ENCODE data around the gene TPST1. TPM values are rescaled to one million over a fixed set of nuclear protein-coding genes. Genes with fewer than 3 reads are reported as not detected.
A peak's percentile ranks its signal among the peaks of the same experiment; 100 is the strongest.

TPST1 gene
- total RNA-seq, 1 donor from 2014 or later = 36.5 TPM

- Histone ChIP-seq H4K20me1 (ENCODE audit: insufficient read depth, low read length) (peaks cover 24% of the 10 kb centered on the region), H3K27ac (ENCODE audit: low read depth, low read length) (no peak overlapping the region), H3K27me3 (ENCODE audit: insufficient read depth, low read length) (no peaks in the 10 kb centered on the region), H3K9me3 (ENCODE audit: insufficient read depth, low read depth, low read length) (no peaks in the 10 kb centered on the region), H3K4me1 (ENCODE audit: insufficient read depth, low read length) (peaks cover 8% of the 10 kb centered on the region), H3K36me3 (ENCODE audit: insufficient read depth, low read length) (no peaks in the 10 kb centered on the region), H3K79me2 (ENCODE audit: insufficient read depth, low read length) (no peaks in the 10 kb centered on the region), H3K4me2 (ENCODE audit: low read length) (no peak overlapping the region), H3K9ac (ENCODE audit: low read length) (no peak overlapping the region), H3K4me3 (ENCODE audit: insufficient read depth, low read depth, low read length) (no peak overlapping the region), H2AFZ (ENCODE audit: low read depth, low read length) (no peak overlapping the region)
- no peak for FAIRE-seq
- H3K4me3 Mint-ChIP-seq (ENCODE audit: unreplicated experiment) = no peak overlapping the region
- peaks cover 19% of the 10 kb centered on the region for H3K36me3 Mint-ChIP-seq (ENCODE audit: low read depth, unreplicated experiment)
- peak; percentile 29 for DNase-seq (ENCODE audit: low read depth)
- no peak overlapping the region for H3K27ac Mint-ChIP-seq (ENCODE audit: unreplicated experiment)
- TF ChIP-seq EZH2 (IDR thresholded peaks at IDR 0.05; ENCODE audit: insufficient read depth, low read length) = no peak
- TF ChIP-seq, protein P1, sequence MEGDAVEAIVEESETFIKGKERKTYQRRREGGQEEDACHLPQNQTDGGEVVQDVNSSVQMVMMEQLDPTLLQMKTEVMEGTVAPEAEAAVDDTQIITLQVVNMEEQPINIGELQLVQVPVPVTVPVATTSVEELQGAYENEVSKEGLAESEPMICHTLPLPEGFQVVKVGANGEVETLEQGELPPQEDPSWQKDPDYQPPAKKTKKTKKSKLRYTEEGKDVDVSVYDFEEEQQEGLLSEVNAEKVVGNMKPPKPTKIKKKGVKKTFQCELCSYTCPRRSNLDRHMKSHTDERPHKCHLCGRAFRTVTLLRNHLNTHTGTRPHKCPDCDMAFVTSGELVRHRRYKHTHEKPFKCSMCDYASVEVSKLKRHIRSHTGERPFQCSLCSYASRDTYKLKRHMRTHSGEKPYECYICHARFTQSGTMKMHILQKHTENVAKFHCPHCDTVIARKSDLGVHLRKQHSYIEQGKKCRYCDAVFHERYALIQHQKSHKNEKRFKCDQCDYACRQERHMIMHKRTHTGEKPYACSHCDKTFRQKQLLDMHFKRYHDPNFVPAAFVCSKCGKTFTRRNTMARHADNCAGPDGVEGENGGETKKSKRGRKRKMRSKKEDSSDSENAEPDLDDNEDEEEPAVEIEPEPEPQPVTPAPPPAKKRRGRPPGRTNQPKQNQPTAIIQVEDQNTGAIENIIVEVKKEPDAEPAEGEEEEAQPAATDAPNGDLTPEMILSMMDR (IDR thresholded peaks at IDR 0.05; ENCODE audit: insufficient read depth, low read depth, low read length) = no peak
- no peaks in the 10 kb centered on the region for H3K27me3 Mint-ChIP-seq (ENCODE audit: low read depth, unreplicated experiment)
- peaks cover 20% of the 10 kb centered on the region for H3K4me1 Mint-ChIP-seq (ENCODE audit: low read depth, unreplicated experiment)
- peaks cover 2% of the 10 kb centered on the region for H3K9me3 Mint-ChIP-seq (ENCODE audit: unreplicated experiment)
Measured at GRCh38 chr7:66301249-66301648, 96.1 kb downstream of the TPST1 start.

DNA sequence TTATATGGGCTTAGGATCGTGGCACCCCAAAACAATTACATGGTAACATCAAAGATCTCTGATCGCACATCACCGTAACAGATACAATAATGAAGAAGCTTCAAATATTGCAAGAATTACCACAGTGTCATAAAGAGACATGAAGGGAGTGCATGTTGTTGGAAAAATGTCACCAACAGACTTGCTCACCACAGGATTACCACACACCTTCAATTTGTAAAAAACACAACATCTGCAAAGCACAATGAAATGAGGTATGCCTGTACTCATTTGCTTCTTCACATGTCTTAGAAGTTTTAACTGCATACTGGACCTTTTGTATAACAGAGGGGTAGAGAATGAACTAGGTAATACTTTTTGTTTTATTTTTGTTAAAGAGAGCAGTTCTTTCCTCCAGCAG lies 96.6 kb downstream of the TPST1 start:
- no peak overlapping the region for H2AFZ ChIP-seq (ENCODE audit: low read depth, low read length)
- H3K27me3 ChIP-seq (ENCODE audit: insufficient read depth, low read length) = no peaks in the 10 kb centered on the region
- H3K9me3 ChIP-seq (ENCODE audit: insufficient read depth, low read depth, low read length) = no peaks in the 10 kb centered on the region
- H4K20me1 ChIP-seq (ENCODE audit: insufficient read depth, low read length) = peaks cover 28% of the 10 kb centered on the region
- H3K27ac Mint-ChIP-seq (ENCODE audit: unreplicated experiment) = no peak overlapping the region
- no peaks in the 10 kb centered on the region for H3K36me3 ChIP-seq (ENCODE audit: insufficient read depth, low read length)
- H3K9me3 Mint-ChIP-seq (ENCODE audit: unreplicated experiment) = peaks cover 2% of the 10 kb centered on the region
- peaks cover 10% of the 10 kb centered on the region for H3K4me1 ChIP-seq (ENCODE audit: insufficient read depth, low read length)
- no peaks in the 10 kb centered on the region for H3K27me3 Mint-ChIP-seq (ENCODE audit: low read depth, unreplicated experiment)
- H3K4me3 Mint-ChIP-seq (ENCODE audit: unreplicated experiment) = no peak overlapping the region
- no peak for FAIRE-seq
- H3K4me2 ChIP-seq (ENCODE audit: low read length) = no peak overlapping the region
- H3K4me1 Mint-ChIP-seq (ENCODE audit: low read depth, unreplicated experiment) = peaks cover 15% of the 10 kb centered on the region
- no peak overlapping the region for H3K4me3 ChIP-seq (ENCODE audit: insufficient read depth, low read depth, low read length)
- TF ChIP-seq, protein P1 (IDR thresholded peaks at IDR 0.05; ENCODE audit: insufficient read depth, low read depth, low read length) = no peak
- TF ChIP-seq EZH2 (IDR thresholded peaks at IDR 0.05; ENCODE audit: insufficient read depth, low read length) = no peak
- DNase-seq (ENCODE audit: low read depth) = no peak
- H3K79me2 ChIP-seq (ENCODE audit: insufficient read depth, low read length) = no peaks in the 10 kb centered on the region
- H3K36me3 Mint-ChIP-seq (ENCODE audit: low read depth, unreplicated experiment) = peaks cover 22% of the 10 kb centered on the region
- H3K27ac ChIP-seq (ENCODE audit: low read depth, low read length) = no peak overlapping the region
- no peak overlapping the region for H3K9ac ChIP-seq (ENCODE audit: low read length)

GRCh38 chr7:66303454-66304155 lies 98.5 kb downstream of the TPST1 start:
- peaks cover 13% of the 10 kb centered on the region for H3K4me1 Mint-ChIP-seq (ENCODE audit: low read depth, unreplicated experiment)
- H3K4me2 ChIP-seq (ENCODE audit: low read length) = no peak overlapping the region

More at GRCh38 chr7:66303454-66304155, 98.5 kb downstream of the TPST1 start:
- Mint-ChIP-seq H3K36me3 (ENCODE audit: low read depth, unreplicated experiment) (peaks cover 21% of the 10 kb centered on the region), H3K27ac (ENCODE audit: unreplicated experiment) (no peak overlapping the region), H3K4me3 (ENCODE audit: unreplicated experiment) (no peak overlapping the region), H3K9me3 (ENCODE audit: unreplicated experiment) (peaks cover 2% of the 10 kb centered on the region), H3K27me3 (ENCODE audit: low read depth, unreplicated experiment) (no peaks in the 10 kb centered on the region)
- DNase-seq (ENCODE audit: low read depth) (no peak), FAIRE-seq (no peak)
- no peaks in the 10 kb centered on the region for H3K27me3 ChIP-seq (ENCODE audit: insufficient read depth, low read length)
- H3K9ac ChIP-seq (ENCODE audit: low read length) = no peak overlapping the region
- TF ChIP-seq, protein P1 (IDR thresholded peaks at IDR 0.05; ENCODE audit: insufficient read depth, low read depth, low read length) = no peak
- no peak for TF ChIP-seq EZH2 (IDR thresholded peaks at IDR 0.05; ENCODE audit: insufficient read depth, low read length)
- H3K36me3 ChIP-seq (ENCODE audit: insufficient read depth, low read length) = no peaks in the 10 kb centered on the region
- no peaks in the 10 kb centered on the region for H3K9me3 ChIP-seq (ENCODE audit: insufficient read depth, low read depth, low read length)
- H3K27ac ChIP-seq (ENCODE audit: low read depth, low read length) = no peak overlapping the region
- peaks cover 2% of the 10 kb centered on the region for H3K79me2 ChIP-seq (ENCODE audit: insufficient read depth, low read length)
- peaks cover 22% of the 10 kb centered on the region for H3K4me1 ChIP-seq (ENCODE audit: insufficient read depth, low read length)
- peaks cover 42% of the 10 kb centered on the region for H4K20me1 ChIP-seq (ENCODE audit: insufficient read depth, low read length)
- H3K4me3 ChIP-seq (ENCODE audit: insufficient read depth, low read depth, low read length) = no peak overlapping the region
- no peak overlapping the region for H2AFZ ChIP-seq (ENCODE audit: low read depth, low read length)

Measured in astrocyte (in vitro differentiated cells and primary cell).